A673 (cell line): Measurements from ENCODE around the gene IGF2R. TPM values are rescaled to one million over a fixed set of nuclear protein-coding genes. Genes with fewer than 3 reads are reported as not detected.

Source experiments
- BruUV-seq: library from RNA; stranded (reverse); fragments of 400-500 nt; replicated peaks from 2 replicates; lab custom pipeline; 2021; lab: Mats Ljungman, UMichigan
- CTCF ChIA-PET: fragments of 300-600 bp; sonication (Branson Sonifier 250); formaldehyde crosslinking; loops from one replicate; lab custom pipeline; 2022; ENCODE audit warnings: antibody characterized with exemption; lab: Charles Lee
- POLR2A ChIA-PET: fragments of 300-600 bp; sonication (Branson Sonifier 250); formaldehyde crosslinking; loops from one replicate; lab custom pipeline; 2022; ENCODE audit warnings: antibody characterized with exemption; ENCODE audit not compliant: low non-redundant PET; lab: Charles Lee
- DNase-seq: peaks from one replicate; pipeline ENCODE4 v3.0.0-alpha.2; 2015; ENCODE audit warnings: low spot score
- H3K27ac ChIP-seq: fragments of 200-600 bp; sonication (generic); 2 replicates; pipeline ENCODE4 v1.5.1; 2016; ENCODE audit warnings: mixed run types, low read depth, mild to moderate bottlenecking, mixed read lengths, antibody characterized with exemption, low read length; ENCODE audit not compliant: poor library complexity, severe bottlenecking
- H3K27me3 ChIP-seq: fragments of 200-600 bp; sonication (generic); replicated peaks from 2 replicates; pipeline ENCODE4 v1.6.1; 2017; ENCODE audit warnings: mixed run types, low read depth, mild to moderate bottlenecking, mixed read lengths, antibody characterized with exemption, low read length; ENCODE audit not compliant: insufficient read depth, poor library complexity
- H3K36me3 ChIP-seq: fragments of 200-600 bp; sonication (generic); 2 replicates; pipeline ENCODE4 v1.6.1; 2016; ENCODE audit warnings: mixed run types, mild to moderate bottlenecking, mixed read lengths, antibody characterized with exemption, low read length; ENCODE audit not compliant: insufficient read depth, poor library complexity, severe bottlenecking
- H3K4me1 ChIP-seq: fragments of 200-600 bp; sonication (generic); 2 replicates; pipeline ENCODE4 v1.6.1; 2017; ENCODE audit warnings: mixed run types, mild to moderate bottlenecking, mixed read lengths, antibody characterized with exemption, low read length; ENCODE audit not compliant: insufficient read depth, poor library complexity, severe bottlenecking
- H3K4me3 ChIP-seq: fragments of 200-600 bp; sonication (generic); 2 replicates; pipeline ENCODE4 v1.5.1; 2016; ENCODE audit warnings: low read depth, mixed run types, mild to moderate bottlenecking, mixed read lengths, low read length; ENCODE audit not compliant: poor library complexity, severe bottlenecking
- H3K9me3 ChIP-seq: fragments of 200-600 bp; sonication (generic); 2 replicates; pipeline ENCODE4 v1.6.1; 2016; ENCODE audit warnings: mixed run types, low read depth, mild to moderate bottlenecking, mixed read lengths, antibody characterized with exemption, low read length; ENCODE audit not compliant: poor library complexity, severe bottlenecking
- CTCF ChIP-seq: fragments of 300-800, 200-600 bp; sonication (generic); conservative IDR thresholded peaks from 2 replicates; pipeline ENCODE4 v1.5.1; 2017; ENCODE audit warnings: low read depth, mild to moderate bottlenecking, antibody characterized with exemption, low read length, moderate library complexity, mixed read lengths
- EZH2 ChIP-seq: fragments of 200-600 bp; sonication (generic); IDR thresholded peaks from 2 replicates; pipeline ENCODE4 v1.6.1; 2017; ENCODE audit warnings: borderline replicate concordance, low read depth, mild to moderate bottlenecking, mixed read lengths, antibody characterized with exemption, low read length; ENCODE audit not compliant: poor library complexity, severe bottlenecking
- intact Hi-C: fragments of 100-400 bp; cut with micrococcal nuclease; formaldehyde crosslinking; loops from one replicate; pipeline ENCODE4 v1.10.0; 2022; ENCODE audit not compliant: unreplicated experiment
- total RNA-seq: library from RNA; stranded (reverse); gene quantifications from 2 replicates; pipeline ENCODE4 v1.2.3, GENCODE V29; 2021

The IGF2R gene
- total RNA-seq, 1 experiment from 2014 or later: 67.4 TPM

- TF ChIP-seq CTCF: no peak
- TF ChIP-seq EZH2: no peak
- no peak overlapping the region for H3K27ac ChIP-seq
- H3K9me3 ChIP-seq: no peaks in the 10 kb centered on the region
- POLR2A ChIA-PET: no interaction called here
- H3K27me3 ChIP-seq: no peaks in the 10 kb centered on the region
- no peak overlapping the region for H3K4me3 ChIP-seq
- CTCF ChIA-PET: no interaction called here
- DNase-seq: no peak
- no TSS peak for BruUV-seq
- peaks cover 22% of the 10 kb centered on the region for H3K36me3 ChIP-seq
- intact Hi-C loops: no loop called here
- H3K4me1 ChIP-seq: peaks cover 13% of the 10 kb centered on the region
Measured at GRCh38 chr6:160027931-160028330, 59.0 kb downstream of the IGF2R start.

- ChIA-PET POLR2A (no interaction called here), CTCF (no interaction called here)
- DNase-seq: no peak
- intact Hi-C loops: no loop called here
- H3K36me3 ChIP-seq: peaks cover 25% of the 10 kb centered on the region
- H3K4me3 ChIP-seq: no peak overlapping the region
- H3K27me3 ChIP-seq: no peaks in the 10 kb centered on the region
- H3K4me1 ChIP-seq: peaks cover 13% of the 10 kb centered on the region
- BruUV-seq: no TSS peak
- no peak overlapping the region for H3K27ac ChIP-seq
- no peaks in the 10 kb centered on the region for H3K9me3 ChIP-seq
- TF ChIP-seq CTCF: no peak
- no peak for TF ChIP-seq EZH2
Measured at GRCh38 chr6:160028487-160029275, 59.8 kb downstream of the IGF2R start.

GRCh38 chr6:160029525-160029924, 60.6 kb downstream of the IGF2R start:
- CTCF ChIA-PET: no interaction called here
- BruUV-seq: no TSS peak
- Histone ChIP-seq H3K4me1 (peaks cover 13% of the 10 kb centered on the region), H3K36me3 (peaks cover 30% of the 10 kb centered on the region), H3K27ac (peak overlapping the region; percentile 63), H3K4me3 (no peak overlapping the region), H3K9me3 (no peaks in the 10 kb centered on the region), H3K27me3 (no peaks in the 10 kb centered on the region)
- POLR2A ChIA-PET: no interaction called here
- intact Hi-C loops: no loop called here
- TF ChIP-seq EZH2: no peak
- no peak for TF ChIP-seq CTCF
- no peak for DNase-seq
